Measurements from ENCODE around the gene VWA5B2. TPM values are rescaled to one million over a fixed set of nuclear protein-coding genes. Genes with fewer than 3 reads are reported as not detected.

The VWA5B2 gene
- polyA plus RNA-seq, 1 donor from 2014 or later, result 0.33 TPM

- Histone ChIP-seq H3K27me3 (ENCODE audit: insufficient read depth, low read depth, low read length) (no peaks in the 10 kb centered on the region), H3K4me2 (ENCODE audit: low read length) (no peak overlapping the region), H3K79me2 (replicated peaks; ENCODE audit: insufficient read depth, low read length) (no peaks in the 10 kb centered on the region), H4K20me1 (ENCODE audit: insufficient read depth) (no peaks in the 10 kb centered on the region), H3K27ac (ENCODE audit: low read length) (no peak overlapping the region), H3K9ac (ENCODE audit: low read length) (no peak overlapping the region), H3K9me3 (ENCODE audit: low read length) (no peaks in the 10 kb centered on the region), H2AFZ (ENCODE audit: low read depth, low read length) (no peak overlapping the region), H3K9me2 (ENCODE audit: insufficient read depth, low read length) (no peaks in the 10 kb centered on the region), H3K4me3 (ENCODE audit: low read length) (no peak overlapping the region), H3F3A (ENCODE audit: insufficient read depth, low read length, poor library complexity, severe bottlenecking) (no peaks in the 10 kb centered on the region), H3K36me3 (ENCODE audit: insufficient read depth, low read length) (no peaks in the 10 kb centered on the region)
- no peak for TF ChIP-seq EP300 (conservative IDR thresholded peaks at IDR 0.05; ENCODE audit: poor library complexity, severe bottlenecking)
Measured at GRCh38 chr3:184291044-184291737, 61.8 kb downstream of the VWA5B2 start.

Small RNA genes within 50 kb of the gene (small RNA-seq; reads per million reads assigned to genes)
- 0 to 0.76 (median 0) reads per million in 3 experiments for gene MIR1224

Other genes starting within 250 kb of the VWA5B2 start
- 227 and 237 TPM in 2 replicates for gene ABCC5, start 211.7 kb upstream of the VWA5B2 start, polyA plus RNA-seq
- not detected in 2 replicates for gene HTR3D, start 197.8 kb upstream of the VWA5B2 start, polyA plus RNA-seq
- gene HTR3C, start 176.5 kb upstream of the VWA5B2 start, polyA plus RNA-seq, result not detected in 2 replicates
- gene HTR3E, start 132.5 kb upstream of the VWA5B2 start, polyA plus RNA-seq, result not detected in 2 replicates
- 109 and 112 TPM in 2 replicates for gene EIF2B5, start 94.2 kb upstream of the VWA5B2 start, polyA plus RNA-seq
- 78.9 and 95.1 TPM in 2 replicates for gene DVL3, start 74.2 kb upstream of the VWA5B2 start, polyA plus RNA-seq
- 551 and 561 TPM in 2 replicates for gene AP2M1, start 54.7 kb upstream of the VWA5B2 start, polyA plus RNA-seq
- gene ABCF3, start 43.4 kb upstream of the VWA5B2 start, polyA plus RNA-seq, result 40.3 and 52.6 TPM in 2 replicates
- 10.8 and 13.5 TPM in 2 replicates for gene ALG3, start 19.4 kb downstream of the VWA5B2 start, polyA plus RNA-seq
- gene EEF1AKMT4, start 20.1 kb downstream of the VWA5B2 start, polyA plus RNA-seq, result 1.6 and 1.8 TPM in 2 replicates
- 2.8 and 5.7 TPM in 2 replicates for gene CAMK2N2, start 32.0 kb downstream of the VWA5B2 start, polyA plus RNA-seq
- gene ECE2, start 46.4 kb downstream of the VWA5B2 start, polyA plus RNA-seq, result 0.22 and 0.42 TPM in 2 replicates
- gene PSMD2, start 69.7 kb downstream of the VWA5B2 start, polyA plus RNA-seq, result 319 and 363 TPM in 2 replicates
- gene EIF4G1, start 85.0 kb downstream of the VWA5B2 start, polyA plus RNA-seq, result 66.9 and 80.0 TPM in 2 replicates
- gene FAM131A, start 108.0 kb downstream of the VWA5B2 start, polyA plus RNA-seq, result 141 and 154 TPM in 2 replicates
- gene CLCN2, start 132.0 kb downstream of the VWA5B2 start, polyA plus RNA-seq, result 13.4 and 14.0 TPM in 2 replicates
- 155 and 185 TPM in 2 replicates for gene POLR2H, start 132.1 kb downstream of the VWA5B2 start, polyA plus RNA-seq
- gene THPO, start 148.6 kb downstream of the VWA5B2 start, polyA plus RNA-seq, result 0.18 and 0.59 TPM in 2 replicates
- gene CHRD, start 150.5 kb downstream of the VWA5B2 start, polyA plus RNA-seq, result 2.9 and 4.8 TPM in 2 replicates

Data from neural cell (in vitro differentiated cells).